GM23248 (cell line): ENCODE measurements around the gene ACMSD. TPM values are rescaled to one million over a fixed set of nuclear protein-coding genes. Genes with fewer than 3 reads are reported as not detected.
"Not testable (repeated sequence)": the region's sequence is repeated elsewhere in the genome, so short reads cannot be mapped to it uniquely, and the experiment has no call there.

Experiments used
- DNase-seq: peaks from one replicate; pipeline ENCODE4 v3.0.0-alpha.2; 2015
- H2AFZ ChIP-seq: fragments of 200-600 bp; sonication (generic); 2 replicates; pipeline ENCODE4 v1.6.1; 2016; ENCODE audit warnings: antibody characterized with exemption
- H3F3A ChIP-seq: fragments of 200-600 bp; sonication (generic); 2 replicates; pipeline ENCODE4 v1.6.1; 2016; ENCODE audit warnings: mild to moderate bottlenecking, antibody characterized with exemption, mixed run types; ENCODE audit not compliant: insufficient read depth
- H3K27ac ChIP-seq: fragments of 200-600 bp; sonication (generic); 2 replicates; pipeline ENCODE4 v1.5.1; 2016; ENCODE audit warnings: mild to moderate bottlenecking
- H3K27me3 ChIP-seq: fragments of 200-600 bp; sonication (generic); replicated peaks from 2 replicates; pipeline ENCODE4 v1.6.1; 2016; ENCODE audit warnings: mild to moderate bottlenecking; ENCODE audit not compliant: insufficient read depth
- H3K36me3 ChIP-seq: fragments of 200-600 bp; sonication (generic); 2 replicates; pipeline ENCODE4 v1.6.1; 2016; ENCODE audit warnings: low read depth, mild to moderate bottlenecking
- H3K4me1 ChIP-seq: fragments of 200-600 bp; sonication (generic); 2 replicates; pipeline ENCODE4 v1.6.1; 2016; ENCODE audit warnings: mild to moderate bottlenecking; ENCODE audit not compliant: insufficient read depth
- H3K4me2 ChIP-seq: fragments of 200-600 bp; sonication (generic); one replicate; pipeline ENCODE4 v1.6.1; 2016; ENCODE audit warnings: mild to moderate bottlenecking; ENCODE audit not compliant: unreplicated experiment
- H3K4me3 ChIP-seq: fragments of 200-600 bp; sonication (generic); 2 replicates; pipeline ENCODE4 v1.5.1; 2016; ENCODE audit warnings: mild to moderate bottlenecking
- H3K79me2 ChIP-seq: fragments of 200-600 bp; sonication (generic); 2 replicates; pipeline ENCODE4 v1.6.1; 2016; ENCODE audit warnings: mild to moderate bottlenecking; ENCODE audit not compliant: insufficient read depth
- H3K9ac ChIP-seq: fragments of 200-600 bp; sonication (generic); 2 replicates; pipeline ENCODE4 v1.6.1; 2016; ENCODE audit warnings: mild to moderate bottlenecking
- H3K9me2 ChIP-seq: fragments of 200-600 bp; sonication (generic); 2 replicates; pipeline ENCODE4 v1.6.1; 2016; ENCODE audit warnings: mixed run types, mild to moderate bottlenecking, moderate library complexity; ENCODE audit not compliant: insufficient read depth
- H3K9me3 ChIP-seq: fragments of 200-600 bp; sonication (generic); one replicate; pipeline ENCODE4 v1.6.1; 2017; ENCODE audit warnings: low read depth
- H4K20me1 ChIP-seq: fragments of 200-600 bp; sonication (generic); 2 replicates; pipeline ENCODE4 v1.6.0; 2016; ENCODE audit not compliant: insufficient read depth
- EZH2 ChIP-seq: fragments of 200-600 bp; sonication (generic); IDR thresholded peaks from 2 replicates; pipeline ENCODE4 v1.6.1; 2018; ENCODE audit warnings: antibody characterized with exemption, mild to moderate bottlenecking; ENCODE audit not compliant: insufficient read depth, poor library complexity, severe bottlenecking
- EZH2phosphoT487 ChIP-seq: fragments of 200-600 bp; sonication (generic); IDR thresholded peaks from 2 replicates; pipeline ENCODE4 v1.6.1; 2018; ENCODE audit warnings: antibody characterized with exemption, moderate library complexity, mild to moderate bottlenecking, low read depth; ENCODE audit not compliant: insufficient read depth
- WGBS, 2 experiments: methylation state at CpG; one replicate each; pipeline ENCODE4 v1.1.6; 2015 to 2017; ENCODE audit warnings: low lambda C conversion rate in 2 of 2, low coverage in 1 of 2; ENCODE audit errors: missing lambda C conversion rate in 2 of 2; 5-methylcytosine and 5-hydroxymethylcytosine counted together
- in situ Hi-C: fragments of 300-500 bp; cut with MboI; formaldehyde crosslinking; loops from 2 replicates; pipeline ENCODE4 v1.15.0; 2020
- polyA plus RNA-seq: library from polyadenylated mRNA; unstranded; fragments of >200 nt; fragmentation: Nextera tagmentation; extraction: Ambion mirVana; gene quantifications from 2 replicates; pipeline ENCODE4 v1.2.1, GENCODE V29; 2016
- total RNA-seq: library from RNA; depleted of rRNA; stranded (reverse); fragments of >200 nt; shearing (Covaris generic); gene quantifications from 2 replicates; pipeline ENCODE4 v1.2.3, GENCODE V29; 2014

Gene ACMSD
- total and polyA plus RNA-seq, 2 experiments from 2014 or later, result not detected

- Histone ChIP-seq H3K27me3 (no peaks in the 10 kb centered on the region), H3K36me3 (no peaks in the 10 kb centered on the region), H3K9me2 (no peaks in the 10 kb centered on the region), H4K20me1 (no peaks in the 10 kb centered on the region), H3K9me3 (no peaks in the 10 kb centered on the region), H3K79me2 (no peaks in the 10 kb centered on the region), H3K4me1 (no peaks in the 10 kb centered on the region), H3K27ac (no peak overlapping the region), H3K4me3 (no peak overlapping the region), H3K9ac (no peak overlapping the region), H3F3A (no peaks in the 10 kb centered on the region), H3K4me2 (no peak overlapping the region), H2AFZ (no peak overlapping the region)
- in situ Hi-C loops, result no loop called here
- TF ChIP-seq EZH2phosphoT487 (no peak), EZH2 (no peak)
- no peak for DNase-seq
- WGBS, 2 experiments, result 13 to 17% methylated on average over 2 of the region's 2 CpGs
Observed at GRCh38 chr2:134796373-134796772, 42.0 kb upstream of the ACMSD start.

DNA sequence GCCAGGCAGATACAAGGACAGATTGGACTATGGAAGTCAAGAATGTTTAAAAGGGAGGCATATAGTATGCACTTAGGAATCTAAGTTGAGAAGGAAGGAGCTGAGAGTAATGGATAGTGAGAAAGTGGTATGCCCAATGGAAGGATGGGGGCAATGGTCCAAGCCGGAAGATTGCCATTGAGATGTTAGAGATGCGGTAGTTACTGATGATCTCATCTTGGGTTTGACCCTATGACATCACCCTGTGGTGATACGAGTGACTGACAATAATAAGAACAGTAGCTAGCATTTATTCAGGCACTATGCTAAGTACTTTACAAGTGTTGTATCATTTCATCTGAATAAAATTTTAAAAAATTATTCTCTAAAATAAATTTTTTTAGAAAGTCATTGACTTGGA is 38.5 kb upstream of the ACMSD start:
- H3K9me2 ChIP-seq, result no peaks in the 10 kb centered on the region
- DNase-seq, result no peak
- no peak overlapping the region for H3K9ac ChIP-seq
- H3K79me2 ChIP-seq, result no peaks in the 10 kb centered on the region
- H3K27ac ChIP-seq, result no peak overlapping the region
- H3K9me3 ChIP-seq, result no peaks in the 10 kb centered on the region
- 58 to 62% methylated on average over 3 of the region's 3 CpGs for WGBS, 2 experiments
- in situ Hi-C loops, result no loop called here
- no peaks in the 10 kb centered on the region for H3K27me3 ChIP-seq
- no peaks in the 10 kb centered on the region for H3K4me1 ChIP-seq
- TF ChIP-seq EZH2, result no peak
- TF ChIP-seq EZH2phosphoT487, result no peak
- no peak overlapping the region for H3K4me2 ChIP-seq
- no peak overlapping the region for H2AFZ ChIP-seq
- no peaks in the 10 kb centered on the region for H4K20me1 ChIP-seq
- H3K36me3 ChIP-seq, result no peaks in the 10 kb centered on the region
- no peaks in the 10 kb centered on the region for H3F3A ChIP-seq
- H3K4me3 ChIP-seq, result no peak overlapping the region

- TF ChIP-seq EZH2phosphoT487 (no peak), EZH2 (no peak)
Observed at GRCh38 chr2:134800341-134800740, 38.1 kb upstream of the ACMSD start.

DNA sequence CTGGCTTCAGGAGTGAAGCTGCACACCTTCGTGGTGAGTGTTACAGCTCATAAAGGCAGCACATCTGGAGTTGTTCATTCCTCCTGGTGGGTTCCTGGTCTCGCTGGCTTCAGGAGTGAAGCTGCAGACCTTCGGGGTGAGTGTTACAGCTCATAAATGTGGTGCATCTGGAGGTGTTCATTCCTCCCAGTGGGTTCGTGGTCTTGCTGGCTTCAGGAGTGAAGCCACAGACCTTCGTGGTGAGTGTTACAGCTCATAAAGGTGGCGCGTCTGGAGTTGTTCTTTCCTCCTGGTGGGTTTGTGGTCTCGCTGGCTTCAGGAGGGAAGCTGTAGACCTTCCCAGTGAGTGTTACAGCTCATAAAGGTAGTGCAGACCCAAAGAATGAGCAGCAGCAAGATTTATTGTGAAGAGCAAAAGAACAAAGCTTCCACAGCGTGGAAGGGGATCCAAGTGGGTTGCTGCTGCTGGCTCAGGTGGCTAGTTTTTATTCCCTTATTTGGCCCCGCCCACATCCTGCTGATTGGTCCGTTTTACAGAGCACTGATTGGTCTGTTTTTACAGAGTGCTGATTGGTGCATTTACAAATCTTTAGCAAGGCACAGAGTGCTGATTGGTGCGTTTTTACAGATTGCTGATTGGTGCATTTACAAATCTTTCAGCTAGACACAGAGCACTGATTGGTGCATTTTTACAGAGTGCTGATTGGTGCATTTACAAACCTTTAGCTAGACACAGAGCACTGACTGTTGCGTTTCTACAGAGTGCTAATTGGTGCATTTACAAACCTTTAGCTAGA is 34.6 kb upstream of the ACMSD start:
- H2AFZ ChIP-seq, H3K27ac ChIP-seq, H3K79me2 ChIP-seq, in situ Hi-C loops, H3K4me3 ChIP-seq, H3K4me1 ChIP-seq, H3K27me3 ChIP-seq, H4K20me1 ChIP-seq, H3K4me2 ChIP-seq, H3F3A ChIP-seq, DNase-seq, H3K36me3 ChIP-seq, H3K9ac ChIP-seq, H3K9me3 ChIP-seq, H3K9me2 ChIP-seq: not testable (repeated sequence)
- WGBS, 2 experiments, result 35 to 38% methylated on average over 13 of the region's 13 CpGs

More at GRCh38 chr2:134800341-134800740, 38.1 kb upstream of the ACMSD start:
- no peak for DNase-seq
- WGBS, 2 experiments, result 8 to 9% methylated on average over 2 of the region's 2 CpGs
- in situ Hi-C loops, result no loop called here
- H3K4me2 ChIP-seq, result no peak overlapping the region
- no peak overlapping the region for H3K4me3 ChIP-seq
- no peaks in the 10 kb centered on the region for H3K9me2 ChIP-seq
- H3K36me3 ChIP-seq, result no peaks in the 10 kb centered on the region
- no peaks in the 10 kb centered on the region for H3K9me3 ChIP-seq
- no peak overlapping the region for H2AFZ ChIP-seq
- H3F3A ChIP-seq, result no peaks in the 10 kb centered on the region
- H4K20me1 ChIP-seq, result no peaks in the 10 kb centered on the region
- H3K79me2 ChIP-seq, result no peaks in the 10 kb centered on the region
- no peak overlapping the region for H3K27ac ChIP-seq
- H3K9ac ChIP-seq, result no peak overlapping the region
- no peaks in the 10 kb centered on the region for H3K4me1 ChIP-seq
- no peaks in the 10 kb centered on the region for H3K27me3 ChIP-seq
